ENCODE results near the gene VPS13D. TPM values are rescaled to one million over a fixed set of nuclear protein-coding genes. Genes with fewer than 3 reads are reported as not detected.

The VPS13D gene
- total RNA-seq, 1 experiment from 2014 or later, result 29.0 TPM

GRCh38 chr1:12376236-12377045 is 146.6 kb downstream of the VPS13D start (continued):
- TF ChIP-seq ARID4B (CRISPR knock-in tag; IDR thresholded peaks at IDR 0.05; ENCODE audit: borderline replicate concordance) (no peak), ZNF121 (CRISPR knock-in tag; IDR thresholded peaks at IDR 0.05) (no peak), TEAD1 (CRISPR knock-in tag; IDR thresholded peaks at IDR 0.05) (no peak), USF1 (CRISPR knock-in tag; IDR thresholded peaks at IDR 0.05) (no peak), JUN (CRISPR knock-in tag; IDR thresholded peaks at IDR 0.05) (no peak)
- TF ChIP-seq, protein P1, sequence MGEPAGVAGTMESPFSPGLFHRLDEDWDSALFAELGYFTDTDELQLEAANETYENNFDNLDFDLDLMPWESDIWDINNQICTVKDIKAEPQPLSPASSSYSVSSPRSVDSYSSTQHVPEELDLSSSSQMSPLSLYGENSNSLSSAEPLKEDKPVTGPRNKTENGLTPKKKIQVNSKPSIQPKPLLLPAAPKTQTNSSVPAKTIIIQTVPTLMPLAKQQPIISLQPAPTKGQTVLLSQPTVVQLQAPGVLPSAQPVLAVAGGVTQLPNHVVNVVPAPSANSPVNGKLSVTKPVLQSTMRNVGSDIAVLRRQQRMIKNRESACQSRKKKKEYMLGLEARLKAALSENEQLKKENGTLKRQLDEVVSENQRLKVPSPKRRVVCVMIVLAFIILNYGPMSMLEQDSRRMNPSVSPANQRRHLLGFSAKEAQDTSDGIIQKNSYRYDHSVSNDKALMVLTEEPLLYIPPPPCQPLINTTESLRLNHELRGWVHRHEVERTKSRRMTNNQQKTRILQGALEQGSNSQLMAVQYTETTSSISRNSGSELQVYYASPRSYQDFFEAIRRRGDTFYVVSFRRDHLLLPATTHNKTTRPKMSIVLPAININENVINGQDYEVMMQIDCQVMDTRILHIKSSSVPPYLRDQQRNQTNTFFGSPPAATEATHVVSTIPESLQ (CRISPR knock-in tag; IDR thresholded peaks at IDR 0.05), result no peak
- TF ChIP-seq, protein P2, sequence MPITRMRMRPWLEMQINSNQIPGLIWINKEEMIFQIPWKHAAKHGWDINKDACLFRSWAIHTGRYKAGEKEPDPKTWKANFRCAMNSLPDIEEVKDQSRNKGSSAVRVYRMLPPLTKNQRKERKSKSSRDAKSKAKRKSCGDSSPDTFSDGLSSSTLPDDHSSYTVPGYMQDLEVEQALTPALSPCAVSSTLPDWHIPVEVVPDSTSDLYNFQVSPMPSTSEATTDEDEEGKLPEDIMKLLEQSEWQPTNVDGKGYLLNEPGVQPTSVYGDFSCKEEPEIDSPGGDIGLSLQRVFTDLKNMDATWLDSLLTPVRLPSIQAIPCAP (CRISPR knock-in tag; IDR thresholded peaks at IDR 0.05), result no peak

- H3K9me3 Mint-ChIP-seq, result no peaks in the 10 kb centered on the region; the same call in 1 of the 2 replicates
- H3K4me1 Mint-ChIP-seq, result no peaks in the 10 kb centered on the region
- ATAC-seq (no peak), DNase-seq (ENCODE audit: low spot score) (no peak)
- ChIA-PET CTCF (no interaction called here), POLR2A (no interaction called here)
- peaks cover 42% of the 10 kb centered on the region for H3K36me3 Mint-ChIP-seq
- no peaks in the 10 kb centered on the region; the same call in 1 of the 2 replicates for H3K27me3 Mint-ChIP-seq (ENCODE audit: low read depth)
- H3K27ac Mint-ChIP-seq, result no peak overlapping the region
- no peak overlapping the region for H3K4me3 Mint-ChIP-seq
- TF ChIP-seq ZNF416 (CRISPR knock-in tag; IDR thresholded peaks at IDR 0.05) (no peak), ZNF317 (CRISPR knock-in tag; IDR thresholded peaks at IDR 0.05; ENCODE audit: borderline replicate concordance, low read depth) (no peak), ARID4B (CRISPR knock-in tag; IDR thresholded peaks at IDR 0.05; ENCODE audit: borderline replicate concordance) (no peak), USF2 (CRISPR knock-in tag; IDR thresholded peaks at IDR 0.05) (no peak), EMX1 (CRISPR knock-in tag; IDR thresholded peaks at IDR 0.05) (no peak), ZNF671 (CRISPR knock-in tag; IDR thresholded peaks at IDR 0.05) (no peak), ETV6 (CRISPR knock-in tag; IDR thresholded peaks at IDR 0.05) (no peak), IRF2 (CRISPR knock-in tag; IDR thresholded peaks at IDR 0.05; ENCODE audit: borderline replicate concordance, low read depth) (no peak), ZNF121 (CRISPR knock-in tag; IDR thresholded peaks at IDR 0.05) (no peak), HMGXB4 (CRISPR knock-in tag; IDR thresholded peaks at IDR 0.05) (no peak)
- TF ChIP-seq, protein P3, sequence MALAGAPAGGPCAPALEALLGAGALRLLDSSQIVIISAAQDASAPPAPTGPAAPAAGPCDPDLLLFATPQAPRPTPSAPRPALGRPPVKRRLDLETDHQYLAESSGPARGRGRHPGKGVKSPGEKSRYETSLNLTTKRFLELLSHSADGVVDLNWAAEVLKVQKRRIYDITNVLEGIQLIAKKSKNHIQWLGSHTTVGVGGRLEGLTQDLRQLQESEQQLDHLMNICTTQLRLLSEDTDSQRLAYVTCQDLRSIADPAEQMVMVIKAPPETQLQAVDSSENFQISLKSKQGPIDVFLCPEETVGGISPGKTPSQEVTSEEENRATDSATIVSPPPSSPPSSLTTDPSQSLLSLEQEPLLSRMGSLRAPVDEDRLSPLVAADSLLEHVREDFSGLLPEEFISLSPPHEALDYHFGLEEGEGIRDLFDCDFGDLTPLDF (CRISPR knock-in tag; IDR thresholded peaks at IDR 0.05), result no peak
Measured at GRCh38 chr1:12380326-12381249, 150.8 kb downstream of the VPS13D start.

Data from WTC11 (cell line).